ENCODE data around the gene PGAM5.

GRCh38 chr12:132660996-132661395, 49.6 kb upstream of the PGAM5 start:
- TF ChIP-seq CTCF (IDR thresholded peaks at IDR 0.05; ENCODE audit: borderline replicate concordance, extremely low read depth, low read length, poor library complexity, severe bottlenecking) (no peak), EZH2 (IDR thresholded peaks at IDR 0.05; ENCODE audit: borderline replicate concordance, low read depth, low read length, severe bottlenecking) (no peak)
